ENCODE measurements around the gene KCNJ12. TPM values are rescaled to one million over a fixed set of nuclear protein-coding genes. Genes with fewer than 3 reads are reported as not detected.
A peak's percentile ranks its signal among the peaks of the same experiment; 100 is the strongest.
"Not testable (repeated sequence)": the region's sequence is repeated elsewhere in the genome, so short reads cannot be mapped to it uniquely, and the experiment has no call there.

The KCNJ12 gene
- total RNA-seq, 1 donor from 2014 or later: not detected

DNA sequence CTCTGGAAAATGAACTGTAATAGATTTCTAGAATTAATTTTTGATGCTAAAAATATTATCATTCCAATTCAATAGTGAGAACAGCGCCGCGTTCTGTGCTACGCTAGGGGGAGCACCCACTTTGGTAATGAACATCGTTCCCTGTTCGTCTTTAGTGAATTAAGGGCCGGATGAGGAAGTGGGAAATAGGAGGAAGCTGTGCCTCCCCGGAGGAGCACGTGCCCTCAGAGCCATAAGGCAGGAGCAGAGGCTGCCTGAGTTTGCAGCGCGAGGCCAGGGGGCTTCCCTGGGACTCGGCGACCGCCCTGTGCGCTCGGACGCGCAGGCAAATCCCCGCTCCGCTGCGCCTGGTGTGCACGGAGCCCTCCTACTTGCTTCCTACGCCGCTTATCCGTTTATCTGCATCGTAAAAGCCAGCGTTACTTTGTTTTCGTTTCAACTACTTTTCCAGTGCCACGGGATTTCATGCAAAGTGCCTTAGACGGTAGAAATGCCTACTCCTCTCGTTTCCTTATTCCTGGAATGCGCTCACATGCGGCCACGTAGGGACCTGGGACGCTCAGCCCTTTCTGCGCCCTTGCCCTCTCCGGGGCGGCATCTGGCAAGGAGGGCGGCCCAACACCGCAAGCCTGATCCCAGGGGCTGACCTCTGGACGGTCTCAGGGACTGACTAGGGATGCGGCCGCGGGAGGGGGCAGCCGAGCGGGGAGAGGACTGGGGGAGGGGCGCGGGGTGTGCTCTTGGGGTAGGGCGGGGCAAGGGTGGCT, 76.4 kb downstream of the KCNJ12 start:
- ATAC-seq: peak; percentile 36

DNA sequence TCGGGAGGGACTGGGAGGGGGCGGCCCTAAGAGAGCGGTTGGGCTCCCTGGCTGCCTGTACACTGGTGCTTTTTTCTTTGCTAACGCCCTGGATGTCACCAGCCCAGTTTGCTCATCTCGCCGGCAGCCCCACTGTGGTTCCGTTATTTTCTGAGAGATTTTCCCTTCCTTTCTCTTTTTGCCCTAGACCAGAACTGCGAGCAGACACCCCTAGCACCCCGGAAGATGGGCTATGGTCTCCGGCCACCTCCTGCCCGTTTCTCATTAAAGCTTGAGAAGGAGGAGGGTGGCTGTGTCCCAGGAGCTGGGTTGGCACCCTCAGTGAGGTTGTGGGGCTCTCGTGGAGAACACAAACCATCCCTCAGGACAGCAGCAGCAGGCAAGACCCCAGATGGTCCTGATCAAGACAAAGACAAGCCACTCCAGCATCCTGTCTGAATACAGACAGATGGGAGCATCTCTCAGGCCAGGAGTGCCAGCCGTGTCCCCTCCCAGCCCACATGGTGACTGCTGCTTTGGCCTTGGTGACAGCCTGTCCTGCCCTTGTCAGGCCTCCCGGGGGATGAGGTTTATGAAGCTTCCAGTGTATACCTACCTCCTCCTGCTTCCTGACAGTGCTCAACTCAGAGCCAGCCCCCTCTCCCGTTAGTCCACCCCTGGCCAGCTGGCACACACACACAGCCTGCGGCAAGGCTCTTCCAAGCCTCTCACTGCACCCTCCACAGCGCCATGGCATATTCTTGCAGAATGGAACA, 77.2 kb downstream of the KCNJ12 start:
- ATAC-seq: no peak

DNA sequence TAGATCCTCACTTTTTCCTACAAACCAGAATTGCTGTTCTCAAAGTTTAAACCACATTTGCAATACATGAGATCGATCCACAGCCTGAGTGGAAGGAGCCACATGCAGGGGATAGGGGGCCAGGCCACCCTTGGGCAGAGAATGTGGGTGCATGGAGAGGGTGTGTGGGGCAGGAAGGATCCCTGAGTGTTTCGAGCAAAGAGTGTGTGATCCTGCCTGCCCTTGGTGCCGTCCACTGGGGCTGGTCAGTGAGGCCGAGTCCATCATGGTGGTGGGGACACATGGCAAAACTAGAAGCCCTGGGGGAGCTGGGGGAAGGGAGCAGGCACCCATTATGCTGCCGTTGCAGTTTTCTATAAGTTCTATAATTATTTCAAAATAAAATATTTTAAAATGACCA, 77.8 kb downstream of the KCNJ12 start:
- not testable (repeated sequence) for ATAC-seq

DNA sequence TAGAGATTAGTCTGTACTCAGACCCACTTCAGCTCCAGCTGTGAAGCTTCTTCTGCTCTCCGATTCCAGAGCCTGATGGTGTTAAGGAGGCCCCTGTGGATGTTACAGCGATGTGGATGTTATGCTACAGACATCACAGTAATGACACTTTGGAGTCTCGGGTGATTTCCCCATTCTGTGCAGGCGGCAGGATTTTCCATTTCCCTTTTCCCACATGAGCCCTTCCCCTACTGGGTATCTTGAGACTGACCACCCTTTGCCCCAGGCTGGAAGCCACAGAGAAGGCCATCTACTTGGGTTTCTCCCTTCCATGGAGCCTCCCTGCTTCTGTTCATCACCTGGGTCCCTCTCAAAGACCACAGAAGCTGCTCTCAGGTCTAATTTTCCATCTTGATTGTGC, 78.3 kb downstream of the KCNJ12 start:
- no peak for ATAC-seq

DNA sequence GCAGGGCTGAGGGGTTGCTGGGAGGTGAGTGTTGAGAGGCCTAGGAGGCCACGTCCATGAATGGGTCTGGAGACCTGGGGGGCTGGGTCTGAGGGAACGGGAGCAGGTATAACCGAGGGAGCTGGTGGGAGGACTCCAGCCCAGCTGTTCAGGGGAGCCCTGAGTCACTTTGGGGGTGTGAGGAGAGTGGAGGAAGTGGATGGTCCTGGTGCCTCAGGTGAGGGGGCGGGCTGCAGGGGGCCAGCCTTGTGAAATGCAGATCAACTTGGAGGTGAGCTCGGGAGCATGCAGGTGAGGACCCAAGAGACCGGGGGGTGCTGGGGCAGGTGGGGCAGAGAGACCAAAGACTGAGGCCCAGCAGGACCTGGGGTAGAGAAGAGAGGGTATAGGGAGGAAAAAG, 79.6 kb downstream of the KCNJ12 start:
- ATAC-seq: no peak

DNA sequence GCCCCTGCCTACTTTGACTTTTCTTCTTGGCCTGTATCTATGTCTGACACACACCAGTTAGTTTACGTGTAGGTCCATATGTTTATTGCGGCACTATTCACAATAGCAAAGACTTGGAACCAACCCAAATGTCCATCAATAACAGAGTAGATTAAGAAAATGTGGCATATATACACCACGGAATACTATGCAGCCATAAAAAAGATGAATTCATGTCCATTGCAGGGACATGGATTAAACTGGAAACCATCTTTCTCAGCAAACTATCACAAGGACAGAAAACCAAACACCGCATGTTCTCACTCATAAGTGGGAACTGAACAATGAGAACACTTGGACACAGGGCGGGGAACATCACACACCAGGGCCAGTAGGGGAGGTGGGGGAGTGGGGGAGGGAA, 80.3 kb downstream of the KCNJ12 start:
- ATAC-seq: not testable (repeated sequence)

DNA sequence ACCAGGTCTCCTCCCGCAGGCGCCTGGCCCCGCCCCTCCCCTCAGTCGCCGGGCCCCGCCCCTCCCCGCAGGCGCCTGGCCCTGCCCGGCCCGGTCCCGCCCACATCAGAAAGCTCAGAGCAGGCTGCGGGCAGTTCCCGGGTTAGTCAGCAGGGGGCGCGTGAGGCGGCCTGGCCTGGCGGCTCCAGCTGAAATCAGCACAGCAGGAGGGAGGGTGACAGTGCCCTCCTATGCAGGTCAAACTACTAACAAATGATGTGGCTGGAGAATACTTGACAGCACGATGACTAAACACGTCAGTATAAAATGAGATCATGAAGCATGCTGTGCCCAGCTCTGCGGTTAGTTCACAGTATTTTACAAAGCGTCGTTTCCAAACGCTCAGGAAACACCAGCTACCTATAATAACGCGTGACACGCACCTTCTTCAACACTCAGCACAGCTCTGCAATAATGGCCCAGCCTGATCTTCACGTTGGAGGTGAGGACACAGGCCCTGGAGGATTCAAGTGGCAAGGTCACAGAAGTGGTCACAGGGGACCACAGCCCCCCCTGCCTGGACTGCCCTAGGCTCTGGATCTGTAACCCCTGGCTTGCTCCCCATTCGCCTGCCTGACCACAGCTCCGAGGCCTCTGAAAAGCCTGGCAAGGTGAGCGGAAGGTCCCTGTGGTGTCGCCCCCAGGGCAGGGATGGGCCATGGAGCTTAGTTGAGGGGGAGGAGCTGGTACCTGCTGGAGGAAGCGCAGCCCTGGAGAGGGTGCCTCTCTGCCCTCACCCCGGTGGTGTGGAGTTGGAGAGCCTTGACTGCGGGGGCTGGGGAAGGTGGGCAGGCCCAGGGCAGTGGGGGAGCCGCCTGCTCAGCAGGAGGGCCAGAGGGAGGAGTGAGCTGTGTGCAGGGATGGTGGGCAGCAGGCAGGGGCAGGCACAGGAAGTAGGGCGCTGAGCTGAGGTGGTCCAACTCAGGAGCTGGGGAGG, 81.2 kb downstream of the KCNJ12 start:
- peak; percentile 97 for ATAC-seq

DNA sequence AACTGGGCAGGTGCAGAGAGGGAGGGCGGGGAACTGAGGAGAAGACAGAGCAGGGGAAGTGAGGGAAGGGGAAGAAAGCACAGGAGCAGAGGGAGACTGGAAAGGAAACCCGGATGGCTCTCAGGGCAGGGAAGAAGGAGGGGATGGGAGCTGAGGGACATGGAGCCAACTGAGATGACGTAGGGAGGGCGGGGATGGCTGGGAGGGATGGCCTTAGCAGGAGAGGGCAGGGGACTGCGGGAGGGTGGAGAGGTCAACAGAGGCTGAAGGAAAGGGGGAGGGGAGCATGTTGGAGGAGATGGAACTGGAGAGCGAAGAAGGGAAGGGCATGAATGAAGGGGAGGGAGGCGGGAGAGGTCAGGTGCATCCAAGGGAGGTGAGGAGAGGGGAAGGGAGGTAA, 81.9 kb downstream of the KCNJ12 start:
- no peak for ATAC-seq

DNA sequence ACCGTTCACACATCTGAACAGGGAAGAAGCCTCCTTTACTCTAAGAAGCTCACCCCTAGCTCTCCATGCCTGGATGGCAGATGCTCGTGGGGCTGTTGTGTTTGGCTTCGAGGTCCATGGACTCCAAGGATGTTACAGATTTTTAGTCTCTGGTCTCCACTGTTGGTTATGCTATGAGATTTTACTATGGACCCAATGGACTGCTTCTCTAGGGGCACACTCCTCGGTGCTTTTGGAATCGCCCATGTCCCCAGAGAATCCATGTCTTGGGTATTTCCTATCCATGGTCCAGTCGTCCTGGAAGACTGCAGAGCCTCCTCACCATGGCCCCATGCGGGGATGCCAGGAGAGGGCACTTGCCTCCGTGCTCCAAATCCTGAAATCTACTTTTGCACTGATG, 83.4 kb downstream of the KCNJ12 start:
- no peak for ATAC-seq

DNA sequence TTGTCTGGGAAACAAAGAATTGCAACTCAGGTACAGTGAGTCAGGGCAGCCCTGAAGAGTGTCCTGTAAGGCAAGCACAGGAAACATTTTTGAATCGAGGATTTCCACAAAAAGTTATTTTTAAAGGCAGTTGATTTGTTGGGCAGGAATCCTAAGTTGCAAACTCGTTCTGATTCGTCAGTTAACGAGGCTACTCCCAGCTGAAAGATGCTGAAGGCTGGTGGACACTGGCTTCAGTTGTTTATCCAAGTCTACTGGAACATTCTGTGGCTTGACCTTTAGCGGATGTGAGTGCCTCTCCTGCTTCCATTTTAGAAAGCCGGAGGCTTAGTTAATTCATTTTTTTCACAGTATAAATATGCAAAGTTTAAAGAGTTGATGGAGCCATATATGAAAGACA, 84.2 kb downstream of the KCNJ12 start:
- ATAC-seq: no peak

DNA sequence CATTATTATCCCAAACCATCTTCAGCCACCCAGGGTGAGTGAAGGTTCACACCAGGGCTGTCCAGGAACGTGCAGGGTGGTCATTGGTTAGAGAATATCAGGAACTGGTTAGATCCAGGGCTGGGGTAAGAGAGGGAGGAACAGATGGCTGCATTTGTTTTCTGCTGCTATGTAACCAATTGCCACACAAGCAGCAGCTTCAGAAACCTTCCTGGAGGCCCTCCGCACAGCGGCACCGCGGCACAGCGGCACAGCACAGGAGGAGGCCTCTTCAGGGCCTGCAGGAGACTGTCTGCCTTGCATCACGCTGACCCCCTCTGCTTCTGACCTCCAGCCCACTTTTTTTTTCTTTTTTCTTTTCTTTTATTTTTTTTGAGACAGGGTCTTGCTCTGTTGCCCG, 86.1 kb downstream of the KCNJ12 start:
- no peak for ATAC-seq

DNA sequence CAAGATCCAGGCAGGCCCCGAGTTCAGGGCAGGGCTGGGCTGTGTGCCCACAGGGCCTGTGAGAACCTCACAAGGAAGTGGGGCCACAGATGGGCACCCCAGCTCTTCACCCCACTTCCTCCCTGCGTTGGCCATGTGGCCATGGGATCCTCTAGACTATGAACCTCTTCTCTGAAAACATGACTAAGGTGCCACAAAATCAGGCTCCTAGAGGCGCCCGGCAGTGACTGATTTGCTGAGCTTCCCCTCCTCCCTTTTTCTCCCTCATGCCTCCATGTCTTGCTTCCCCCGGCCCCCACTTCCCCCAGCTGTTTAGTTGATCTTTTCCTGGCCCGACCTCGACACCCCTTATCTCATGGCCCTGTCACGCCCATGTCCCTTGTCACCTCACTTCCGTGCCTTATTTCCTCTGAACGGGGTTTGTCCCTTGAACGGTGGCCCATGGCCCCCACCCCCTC, 87.1 kb downstream of the KCNJ12 start:
- no peak for ATAC-seq

DNA sequence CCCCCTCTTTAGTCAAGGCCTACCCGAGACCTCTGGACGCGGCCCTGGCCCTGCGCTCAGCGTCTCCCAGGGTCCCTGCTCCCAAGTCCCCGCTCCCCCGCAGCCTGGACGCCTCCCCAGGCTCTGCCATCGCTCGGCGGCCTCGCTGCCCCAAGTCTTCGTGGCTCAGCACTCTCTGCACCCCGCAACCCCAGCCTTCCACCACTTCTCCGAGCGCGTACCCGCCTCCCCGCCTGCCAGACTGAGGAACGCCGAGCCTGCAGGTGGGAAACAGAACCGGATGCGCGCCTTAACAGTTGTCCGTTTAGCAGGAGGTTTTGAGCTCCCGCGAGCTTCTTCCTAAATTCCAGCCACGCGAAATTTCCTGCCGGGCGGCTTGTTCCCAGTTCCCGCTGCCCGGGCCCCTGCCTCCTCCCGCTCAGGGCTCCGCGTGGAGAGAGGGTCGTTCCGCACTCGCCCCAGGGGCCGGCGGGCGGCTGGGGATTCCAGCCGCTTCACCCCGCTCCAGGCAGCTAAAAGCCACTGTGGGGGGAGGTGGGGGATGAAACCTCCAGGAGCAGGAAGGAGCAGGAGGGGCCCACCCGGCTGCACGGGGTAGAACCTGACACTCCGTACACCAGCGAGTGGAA, 87.7 kb downstream of the KCNJ12 start:
- no peak for ATAC-seq

DNA sequence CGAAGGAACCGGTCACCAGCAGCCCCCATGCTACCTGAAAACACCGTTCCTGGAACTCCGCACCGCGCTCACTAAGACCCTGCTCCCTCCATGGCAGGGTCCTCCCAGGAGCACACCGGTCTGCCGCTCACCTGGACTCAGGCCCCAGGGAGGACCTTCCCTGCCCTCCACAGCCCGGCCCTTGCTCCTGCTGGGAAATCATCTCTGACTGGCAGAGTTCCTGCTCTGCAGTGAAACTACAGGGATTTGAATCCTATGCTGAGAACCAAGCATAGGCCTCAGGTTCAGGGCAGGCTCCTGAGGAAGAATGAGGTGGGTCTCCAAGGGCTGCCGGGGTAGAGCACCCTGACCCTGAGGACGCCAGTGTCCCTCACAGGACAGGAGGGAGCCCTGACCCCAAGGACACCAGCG, 88.5 kb downstream of the KCNJ12 start:
- ATAC-seq: no peak

DNA sequence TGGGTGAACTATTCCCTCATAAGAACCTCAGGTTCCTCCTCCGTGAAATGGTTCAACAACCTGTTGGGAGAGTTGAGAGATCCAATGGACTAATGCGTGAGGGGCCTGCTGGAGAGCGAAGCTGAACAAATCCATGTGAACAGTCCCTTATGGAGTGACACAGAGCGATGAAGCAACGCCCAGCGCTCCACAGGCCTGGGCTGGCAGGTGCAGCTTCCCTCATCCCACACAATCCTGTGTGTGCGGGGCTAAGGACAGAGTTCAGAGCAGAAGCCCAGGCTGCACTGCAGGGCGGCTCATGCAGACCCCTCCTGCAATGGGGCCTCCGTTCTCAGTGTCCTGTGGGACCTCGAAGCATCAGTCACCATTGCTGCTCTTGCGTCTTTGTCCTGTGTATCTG, 90.4 kb downstream of the KCNJ12 start:
- no peak for ATAC-seq

DNA sequence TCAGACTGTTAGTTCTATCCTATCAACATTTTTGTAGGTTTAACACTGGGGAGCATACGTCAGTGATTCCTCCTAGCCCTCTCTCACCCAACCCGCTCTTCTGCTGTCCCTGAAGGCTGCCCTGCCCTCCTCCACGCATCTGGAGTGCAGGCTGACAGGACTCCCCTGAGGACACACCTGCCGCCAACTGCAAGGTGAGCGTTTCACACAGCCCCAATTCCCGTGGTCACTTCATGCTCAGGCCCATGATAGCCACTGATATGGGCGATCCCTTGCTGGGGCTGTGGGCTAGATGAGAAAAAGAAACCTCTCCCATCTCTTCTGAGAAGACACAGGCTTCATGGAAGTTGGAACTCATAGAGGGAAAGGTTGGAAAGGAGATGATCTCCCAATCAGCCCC, 91.0 kb downstream of the KCNJ12 start:
- no peak for ATAC-seq

DNA sequence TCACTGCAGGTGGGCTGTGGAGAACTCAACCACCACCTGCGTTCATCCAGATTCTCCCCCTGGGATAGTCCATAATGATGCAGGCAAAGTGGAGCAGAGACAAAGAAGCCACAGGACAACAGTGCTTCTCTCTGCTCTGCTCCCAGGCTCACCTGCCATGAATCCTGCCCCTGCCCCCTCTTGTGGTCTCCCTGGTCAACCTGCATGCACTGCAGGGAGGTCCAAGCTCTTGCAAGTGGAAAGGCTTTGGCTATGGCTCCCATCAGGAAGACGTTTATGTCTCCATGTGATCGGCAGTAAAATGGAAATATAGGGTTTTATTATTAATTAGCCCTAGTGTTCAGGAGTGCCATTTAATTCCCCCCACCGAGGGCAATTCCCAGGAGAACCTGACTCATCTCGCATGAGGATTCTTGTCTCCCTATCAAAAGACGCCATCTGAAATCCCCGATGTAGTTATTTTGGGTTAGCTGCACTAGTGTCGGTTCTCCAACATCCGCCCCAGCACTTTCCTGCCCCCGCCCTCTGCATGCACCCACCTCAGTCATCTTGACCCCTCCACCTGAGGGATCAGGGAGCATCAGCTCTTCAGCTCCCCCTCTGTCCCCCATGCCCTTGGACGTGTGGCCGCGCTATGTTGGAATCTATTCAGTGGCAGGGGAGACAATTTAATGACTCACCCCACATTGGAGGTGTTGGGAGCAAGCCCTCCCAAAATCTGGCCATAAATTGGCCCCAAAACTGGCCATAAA, 91.8 kb downstream of the KCNJ12 start:
- no peak for ATAC-seq

All from esophagus mucosa (tissue), 1 donor.